ENCODE data around the gene FBLL1.
A peak's percentile ranks its signal among the peaks of the same experiment; 100 is the strongest.
"Not testable (repeated sequence)": the region's sequence is repeated elsewhere in the genome, so short reads cannot be mapped to it uniquely, and the experiment has no call there.

FBLL1 gene

DNA sequence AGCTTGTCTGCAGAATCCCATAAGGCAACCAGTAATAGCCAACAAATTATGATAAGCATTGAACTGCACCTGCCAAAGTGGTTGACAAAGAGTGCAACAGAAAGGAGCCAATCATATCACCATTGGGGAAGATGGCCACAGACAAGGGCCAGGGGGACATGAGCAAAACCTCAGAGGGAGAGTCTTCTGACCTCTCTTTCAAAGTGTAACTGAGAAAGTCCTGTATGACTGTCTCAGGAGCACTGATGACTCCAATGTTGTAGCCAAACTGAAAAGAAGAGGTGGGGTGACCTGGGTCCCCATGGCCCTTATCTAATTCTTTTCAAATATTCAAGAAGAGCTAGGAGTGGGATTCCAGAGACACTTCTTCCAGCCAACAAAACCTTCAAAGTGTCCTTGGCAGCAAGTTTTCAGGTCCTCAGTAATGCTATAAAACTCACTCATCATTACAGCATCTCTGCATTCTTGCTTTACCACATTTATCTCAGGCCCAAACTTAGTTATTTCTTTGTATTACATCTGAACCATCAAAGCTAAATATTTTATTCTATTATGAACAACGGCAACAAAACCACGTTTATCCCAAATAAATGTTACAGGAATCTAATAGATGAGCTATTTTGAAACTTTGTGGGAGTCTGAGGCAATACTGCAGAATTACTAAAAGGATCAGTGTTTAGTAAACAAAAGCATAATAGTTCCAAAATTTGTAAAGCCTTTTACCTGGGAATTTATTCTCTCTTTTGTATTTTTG is 24.4 kb downstream of the FBLL1 start:
- H3K4me3 ChIP-seq (ENCODE audit: low read length): no peak overlapping the region
- no peak overlapping the region for H3K9ac ChIP-seq (ENCODE audit: low read depth, low read length)
- H3K9me3 ChIP-seq (ENCODE audit: insufficient read depth, low read depth, low read length): no peaks in the 10 kb centered on the region
- no peaks in the 10 kb centered on the region for H3K4me1 ChIP-seq (ENCODE audit: insufficient read depth, low read length)
- peaks cover 93% of the 10 kb centered on the region for H3K36me3 ChIP-seq (ENCODE audit: insufficient read depth, low read length)
- no peak overlapping the region for H3K27ac ChIP-seq (ENCODE audit: low read depth, low read length)
- WGBS: no CpG with 5 or more reads among the region's 2 CpGs
- H3K27me3 ChIP-seq (ENCODE audit: insufficient read depth, low read length): no peaks in the 10 kb centered on the region

DNA sequence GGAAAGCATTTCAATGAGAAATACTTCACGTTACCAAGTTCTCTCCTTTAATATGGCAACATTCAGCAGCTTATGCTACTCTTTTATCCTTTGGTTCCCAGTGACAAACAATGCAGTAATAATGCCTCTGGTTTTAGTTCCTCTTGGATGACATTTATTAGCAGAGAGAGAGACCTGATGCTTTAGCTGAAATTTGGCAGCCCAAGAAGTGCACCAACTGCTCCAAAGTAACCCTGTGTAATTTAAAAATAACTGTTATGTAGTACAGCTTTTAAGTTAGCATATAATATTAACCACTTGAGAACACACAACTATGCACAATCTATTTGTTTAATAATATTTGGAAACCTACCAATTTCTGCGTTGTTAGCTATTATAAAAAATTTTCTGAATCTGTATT is 28.3 kb downstream of the FBLL1 start:
- Histone ChIP-seq H3K4me1 (ENCODE audit: insufficient read depth, low read length) (no peaks in the 10 kb centered on the region), H3K9ac (ENCODE audit: low read depth, low read length) (no peak overlapping the region), H3K27me3 (ENCODE audit: insufficient read depth, low read length) (no peaks in the 10 kb centered on the region), H3K27ac (ENCODE audit: low read depth, low read length) (no peak overlapping the region), H3K36me3 (ENCODE audit: insufficient read depth, low read length) (peaks cover 97% of the 10 kb centered on the region), H3K4me3 (ENCODE audit: low read length) (no peak overlapping the region), H3K9me3 (ENCODE audit: insufficient read depth, low read depth, low read length) (no peaks in the 10 kb centered on the region)
- WGBS: 100% methylated on average over 1 of the region's 2 CpGs

DNA sequence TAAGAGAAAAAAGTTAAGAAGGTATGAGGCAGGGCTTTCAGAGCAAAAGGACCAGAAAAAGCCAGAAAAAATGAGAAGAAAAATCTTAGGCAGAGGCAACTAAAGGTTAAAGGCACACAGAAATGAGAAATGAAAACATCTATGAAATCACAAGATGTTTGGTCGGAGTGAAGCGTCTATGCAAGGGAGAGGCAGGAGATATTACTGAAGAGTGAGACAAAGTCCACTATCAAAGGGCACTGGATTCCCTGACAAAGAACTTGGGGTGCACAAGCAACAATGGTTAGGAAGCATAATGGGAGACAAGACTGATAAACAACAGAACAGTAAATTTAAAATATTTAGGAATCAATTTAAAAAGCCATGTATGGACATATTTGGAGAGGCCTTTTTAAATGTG is 33.2 kb downstream of the FBLL1 start:
- WGBS: 98% methylated on average over 2 of the region's 2 CpGs
- Histone ChIP-seq H3K9me3 (ENCODE audit: insufficient read depth, low read depth, low read length) (no peaks in the 10 kb centered on the region), H3K27ac (ENCODE audit: low read depth, low read length) (no peak overlapping the region), H3K27me3 (ENCODE audit: insufficient read depth, low read length) (no peaks in the 10 kb centered on the region), H3K4me1 (ENCODE audit: insufficient read depth, low read length) (no peaks in the 10 kb centered on the region), H3K4me3 (ENCODE audit: low read length) (no peak overlapping the region), H3K9ac (ENCODE audit: low read depth, low read length) (no peak overlapping the region), H3K36me3 (ENCODE audit: insufficient read depth, low read length) (peaks cover 99% of the 10 kb centered on the region)

DNA sequence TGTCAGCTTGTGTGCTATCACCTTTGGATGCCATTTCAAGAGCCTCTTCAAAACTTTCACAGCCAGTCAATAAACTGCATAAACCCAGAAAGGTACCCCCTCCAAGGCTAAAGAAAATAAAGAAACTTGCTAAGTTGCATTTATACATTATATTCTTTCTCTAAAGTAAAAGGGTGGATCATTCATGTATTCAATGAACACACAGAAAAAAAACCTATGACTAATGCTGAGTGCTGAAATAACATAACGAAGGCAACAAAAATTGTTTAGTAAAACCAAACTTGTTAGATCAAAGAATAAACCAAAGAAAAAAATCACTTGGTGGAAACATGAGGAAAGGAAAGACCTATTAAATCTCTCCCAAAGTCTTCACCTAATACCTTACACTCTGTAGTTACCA is 34.9 kb downstream of the FBLL1 start:
- Histone ChIP-seq H3K36me3 (ENCODE audit: insufficient read depth, low read length) (peaks cover 100% of the 10 kb centered on the region), H3K9me3 (ENCODE audit: insufficient read depth, low read depth, low read length) (no peaks in the 10 kb centered on the region), H3K4me1 (ENCODE audit: insufficient read depth, low read length) (no peaks in the 10 kb centered on the region), H3K27me3 (ENCODE audit: insufficient read depth, low read length) (no peaks in the 10 kb centered on the region), H3K27ac (ENCODE audit: low read depth, low read length) (no peak overlapping the region), H3K4me3 (ENCODE audit: low read length) (no peak overlapping the region), H3K9ac (ENCODE audit: low read depth, low read length) (no peak overlapping the region)
- WGBS: no CpG with 5 or more reads among the region's 1 CpG

DNA sequence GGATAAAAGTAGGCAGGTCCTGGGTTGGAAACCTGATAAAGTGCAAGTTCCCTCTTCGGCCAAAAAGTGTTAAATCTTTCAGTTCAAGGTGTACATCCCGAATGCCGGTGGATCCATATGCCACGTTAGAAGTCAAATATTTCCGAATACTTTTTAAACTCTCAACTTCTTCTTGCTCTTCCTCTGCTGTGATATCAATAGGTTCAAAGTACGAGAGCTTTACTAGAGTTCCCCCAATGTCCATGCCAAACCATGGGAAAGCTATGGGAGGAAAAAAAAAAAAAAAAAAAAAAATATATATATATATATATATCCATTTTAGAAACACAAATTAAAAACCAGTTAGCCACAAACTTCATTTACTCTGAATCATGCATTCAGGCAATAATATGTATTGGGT is 39.6 kb downstream of the FBLL1 start:
- H3K4me1 ChIP-seq (ENCODE audit: insufficient read depth, low read length): no peaks in the 10 kb centered on the region
- H3K9ac ChIP-seq (ENCODE audit: low read depth, low read length): no peak overlapping the region
- WGBS: 98% methylated on average over 6 of the region's 6 CpGs
- H3K36me3 ChIP-seq (ENCODE audit: insufficient read depth, low read length): peaks cover 52% of the 10 kb centered on the region
- no peak overlapping the region for H3K4me3 ChIP-seq (ENCODE audit: low read length)
- no peak overlapping the region for H3K27ac ChIP-seq (ENCODE audit: low read depth, low read length)
- H3K27me3 ChIP-seq (ENCODE audit: insufficient read depth, low read length): no peaks in the 10 kb centered on the region
- H3K9me3 ChIP-seq (ENCODE audit: insufficient read depth, low read depth, low read length): no peaks in the 10 kb centered on the region

DNA sequence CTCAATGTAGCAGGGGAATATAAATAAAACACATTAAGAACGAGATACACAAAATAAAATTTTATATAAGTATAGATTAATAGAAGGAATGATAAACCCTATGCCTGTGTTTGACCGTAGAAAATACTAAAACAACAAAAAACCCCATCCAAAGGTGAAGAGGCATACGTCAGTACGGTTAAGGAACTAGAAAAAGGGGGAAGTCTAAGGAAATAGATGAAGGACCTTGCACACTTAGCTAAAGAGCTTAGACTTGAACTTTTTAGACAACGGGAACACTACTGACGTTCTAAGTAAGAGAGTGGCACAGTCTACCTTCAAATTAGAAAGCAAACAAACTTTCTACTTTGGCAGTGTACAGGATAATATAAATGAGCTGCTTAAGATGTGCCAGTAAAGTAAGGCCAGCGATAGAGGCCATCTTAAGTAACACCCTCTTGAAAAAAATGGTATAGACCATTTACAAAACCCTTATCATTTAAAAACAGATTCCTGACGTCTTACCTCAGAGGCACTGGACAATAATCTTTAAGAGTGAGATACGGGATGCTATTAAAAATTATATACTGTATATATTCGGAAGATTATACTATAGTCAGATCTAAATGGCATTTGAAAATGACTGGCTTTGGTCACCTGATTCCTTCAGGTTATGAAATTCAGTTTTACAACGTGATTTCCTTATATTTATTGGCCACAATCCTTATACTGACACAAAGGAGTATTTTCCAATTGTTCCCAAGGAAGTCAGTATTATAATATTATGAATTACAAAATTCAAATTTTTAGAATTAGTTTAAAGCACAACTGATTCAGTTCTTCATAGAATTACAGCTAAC is 41.6 kb downstream of the FBLL1 start:
- 99% methylated on average over 5 of the region's 11 CpGs for WGBS

DNA sequence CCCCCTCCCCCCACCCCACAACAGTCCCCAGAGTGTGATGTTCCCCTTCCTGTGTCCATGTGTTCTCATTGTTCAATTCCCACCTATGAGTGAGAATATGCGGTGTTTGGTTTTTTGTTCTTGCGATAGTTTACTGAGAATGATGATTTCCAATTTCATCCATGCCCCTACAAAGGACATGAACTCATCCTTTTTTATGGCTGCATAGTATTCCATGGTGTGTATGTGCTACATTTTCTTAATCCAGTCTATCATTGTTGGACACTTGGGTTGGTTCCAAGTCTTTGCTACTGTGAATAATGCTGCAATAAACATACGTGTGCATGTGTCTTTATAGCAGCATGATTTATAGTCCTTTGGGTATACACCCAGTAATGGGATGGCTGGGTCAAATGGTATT is 44.6 kb downstream of the FBLL1 start:
- H3K4me1 ChIP-seq (ENCODE audit: insufficient read depth, low read length): peaks cover 15% of the 10 kb centered on the region
- not testable (repeated sequence) for H3K9ac ChIP-seq (ENCODE audit: low read depth, low read length); H3K9me3 ChIP-seq (ENCODE audit: insufficient read depth, low read depth, low read length); H3K4me3 ChIP-seq (ENCODE audit: low read length); H3K27me3 ChIP-seq (ENCODE audit: insufficient read depth, low read length); H3K27ac ChIP-seq (ENCODE audit: low read depth, low read length)
- peaks cover 18% of the 10 kb centered on the region for H3K36me3 ChIP-seq (ENCODE audit: insufficient read depth, low read length)
- WGBS: no CpG with 5 or more reads among the region's 3 CpGs

More for the DNA sequence above, 41.6 kb downstream of the FBLL1 start:
- Histone ChIP-seq H3K9ac (ENCODE audit: low read depth, low read length) (no peak overlapping the region), H3K9me3 (ENCODE audit: insufficient read depth, low read depth, low read length) (peaks cover 4% of the 10 kb centered on the region; the same call in 1 of the 2 replicates), H3K36me3 (ENCODE audit: insufficient read depth, low read length) (peaks cover 43% of the 10 kb centered on the region), H3K4me3 (ENCODE audit: low read length) (no peak overlapping the region), H3K27ac (ENCODE audit: low read depth, low read length) (no peak overlapping the region), H3K4me1 (ENCODE audit: insufficient read depth, low read length) (0 out of 2 replicates have a peak, but pooled peaks cover under 1% of the 10 kb centered on the region), H3K27me3 (ENCODE audit: insufficient read depth, low read length) (no peaks in the 10 kb centered on the region)

DNA sequence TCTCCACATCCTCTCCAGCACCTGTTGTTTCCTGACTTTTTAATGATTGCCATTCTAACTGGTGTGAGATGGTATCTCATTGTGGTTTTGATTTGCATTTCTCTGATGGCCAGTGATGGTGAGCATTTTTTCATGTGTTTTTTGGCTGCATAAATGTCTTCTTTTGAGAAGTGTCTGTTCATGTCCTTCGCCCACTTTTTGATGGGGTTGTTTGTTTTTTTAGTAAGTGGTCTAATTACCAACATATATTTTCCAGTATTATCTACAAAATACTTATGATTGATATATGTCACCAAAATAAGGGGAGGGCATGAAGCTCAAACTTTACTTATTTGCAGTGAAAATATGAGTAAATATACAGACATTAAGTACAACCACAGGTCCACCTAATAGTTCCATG is 45.1 kb downstream of the FBLL1 start:
- H3K9ac ChIP-seq (ENCODE audit: low read depth, low read length); H3K27ac ChIP-seq (ENCODE audit: low read depth, low read length); H3K4me3 ChIP-seq (ENCODE audit: low read length); H3K9me3 ChIP-seq (ENCODE audit: insufficient read depth, low read depth, low read length); H3K27me3 ChIP-seq (ENCODE audit: insufficient read depth, low read length): not testable (repeated sequence)
- peaks cover 16% of the 10 kb centered on the region; the same call in 1 of the 2 replicates for H3K36me3 ChIP-seq (ENCODE audit: insufficient read depth, low read length)
- peaks cover 15% of the 10 kb centered on the region for H3K4me1 ChIP-seq (ENCODE audit: insufficient read depth, low read length)
- WGBS: no CpG with 5 or more reads among the region's 1 CpG

DNA sequence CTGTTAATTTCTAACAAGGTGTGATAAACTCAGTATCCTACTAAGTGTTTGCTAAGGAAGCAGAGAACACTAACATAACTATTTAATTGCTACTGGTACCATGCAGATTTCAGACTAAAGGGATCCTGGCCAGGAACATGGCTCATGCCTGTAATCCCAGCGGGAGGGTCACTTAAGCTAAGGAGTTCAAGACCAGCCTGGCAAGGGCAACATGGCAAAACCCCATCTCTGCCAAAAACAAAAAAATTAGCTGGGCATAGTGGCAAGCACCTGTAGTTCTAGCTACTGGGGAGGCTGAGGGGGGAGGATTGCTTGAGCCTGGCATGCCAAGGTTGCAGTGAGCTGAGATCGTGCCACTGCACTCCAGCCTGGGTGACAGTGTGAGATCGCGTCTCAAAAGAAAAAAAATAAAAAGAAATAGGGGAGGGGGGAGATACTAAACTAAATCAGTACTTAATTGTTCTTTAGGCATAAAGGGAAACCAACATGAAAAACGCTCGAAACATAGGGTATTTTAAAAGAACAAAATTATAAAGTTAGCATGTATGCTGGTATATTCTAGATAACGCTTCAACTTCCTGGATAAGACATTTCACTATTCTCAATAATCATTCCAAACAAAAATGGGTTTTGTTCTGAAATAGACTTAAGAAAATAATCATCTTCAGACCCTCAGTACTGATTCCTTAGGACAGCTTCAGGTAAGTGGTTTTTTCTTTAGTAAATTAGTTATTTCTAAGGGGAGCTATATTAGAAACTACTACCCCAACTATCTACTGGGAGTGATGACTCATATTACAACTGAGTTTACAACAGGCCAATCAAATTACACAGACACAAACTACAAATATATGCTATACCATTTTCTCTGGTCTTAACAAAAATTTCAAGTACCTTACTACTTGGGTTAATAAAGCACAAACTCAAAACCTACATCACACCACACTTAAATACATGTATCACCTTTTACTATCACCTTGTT is 46.6 kb downstream of the FBLL1 start:
- peaks cover 4% of the 10 kb centered on the region; the same call in 1 of the 2 replicates for H3K9me3 ChIP-seq (ENCODE audit: insufficient read depth, low read depth, low read length)
- no peak overlapping the region for H3K27ac ChIP-seq (ENCODE audit: low read depth, low read length)
- H3K9ac ChIP-seq (ENCODE audit: low read depth, low read length): no peak overlapping the region
- H3K4me1 ChIP-seq (ENCODE audit: insufficient read depth, low read length): peaks cover 24% of the 10 kb centered on the region
- 90% methylated on average over 3 of the region's 7 CpGs for WGBS
- H3K27me3 ChIP-seq (ENCODE audit: insufficient read depth, low read length): no peaks in the 10 kb centered on the region
- H3K4me3 ChIP-seq (ENCODE audit: low read length): peak overlapping the region; percentile 21; the same call in 1 of the 2 replicates
- H3K36me3 ChIP-seq (ENCODE audit: insufficient read depth, low read length): peaks cover 16% of the 10 kb centered on the region; the same call in 1 of the 2 replicates

DNA sequence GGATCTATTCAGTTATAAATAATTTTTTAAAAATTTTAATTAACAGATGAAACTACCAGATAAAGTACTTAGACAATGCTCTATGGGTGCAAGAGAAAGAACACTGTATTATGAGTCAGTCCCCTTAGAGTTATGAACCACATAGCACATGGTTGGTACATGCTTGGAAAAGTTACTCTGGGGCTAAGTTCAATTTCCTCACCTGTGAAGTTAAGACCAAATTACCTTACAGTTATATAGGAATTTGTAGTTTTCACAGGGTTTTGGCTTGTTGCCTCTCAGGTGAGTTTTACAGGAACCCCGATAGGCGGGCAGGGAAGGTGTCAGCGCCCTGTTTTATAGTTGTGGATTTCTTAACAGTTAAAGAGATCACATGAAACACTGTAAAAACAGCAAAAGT is 48.9 kb downstream of the FBLL1 start:
- peaks cover 4% of the 10 kb centered on the region; the same call in 1 of the 2 replicates for H3K9me3 ChIP-seq (ENCODE audit: insufficient read depth, low read depth, low read length)
- WGBS: 23% methylated on average over 3 of the region's 3 CpGs
- no peak overlapping the region for H3K27ac ChIP-seq (ENCODE audit: low read depth, low read length)
- peak overlapping the region; percentile 94; the same call in 1 of the 2 replicates for H3K9ac ChIP-seq (ENCODE audit: low read depth, low read length)
- H3K4me1 ChIP-seq (ENCODE audit: insufficient read depth, low read length): peaks cover 24% of the 10 kb centered on the region
- peak overlapping the region; percentile 99 for H3K4me3 ChIP-seq (ENCODE audit: low read length)
- peaks cover 16% of the 10 kb centered on the region; the same call in 1 of the 2 replicates for H3K36me3 ChIP-seq (ENCODE audit: insufficient read depth, low read length)
- no peaks in the 10 kb centered on the region for H3K27me3 ChIP-seq (ENCODE audit: insufficient read depth, low read length)

Measured in HUES64 (cell line).